SK-N-SH (cell line): ENCODE measurements around the gene IFNG-AS1. TPM values are rescaled to one million over a fixed set of nuclear protein-coding genes. Genes with fewer than 3 reads are reported as not detected.

ENCODE experiments used
- CTCF ChIA-PET: fragments of 300-600, 350-600 bp; formaldehyde crosslinking; extraction: SDS; loops from one replicate; lab custom pipeline; 2021; lab: Yijun Ruan, JAX
- POLR2A ChIA-PET: fragments of 350-600 bp; sonication (Branson Sonifier 250); formaldehyde crosslinking; extraction: SDS; loops from one replicate; lab custom pipeline; 2020; ENCODE audit warnings: antibody characterized with exemption, inconsistent platforms; lab: Yijun Ruan, JAX
- DNase-seq: peaks from one replicate; pipeline ENCODE4 v3.0.0; 2012
- H2AFZ ChIP-seq: fragments of 200-600 bp; sonication (generic); 2 replicates; pipeline ENCODE4 v1.8.1; 2016; ENCODE audit warnings: antibody characterized with exemption, mild to moderate bottlenecking, low read depth
- H3F3A ChIP-seq: fragments of 200-600 bp; sonication (generic); replicated peaks from 2 replicates; pipeline ENCODE3; 2016; ENCODE audit warnings: antibody characterized with exemption, mild to moderate bottlenecking; ENCODE audit not compliant: insufficient read depth
- H3K27ac ChIP-seq, 2 experiments: fragments of 200-500 bp in 1 of 2; fragments of 200-600 bp in 1 of 2; sonication (Bioruptor generic) in 1 of 2; sonication (generic), shearing (Covaris generic) in 1 of 2; 2 replicates each; pipeline versions ENCODE4 v1.5.1 to v1.6.1; 2014 to 2016; ENCODE audit warnings: low read depth in 2 of 2, inconsistent platforms in 1 of 2, low read length in 1 of 2, mild to moderate bottlenecking in 1 of 2, mixed read lengths in 1 of 2
- H3K27me3 ChIP-seq: fragments of 200-600 bp; sonication (generic), shearing (Covaris generic); 2 replicates; pipeline ENCODE4 v1.6.1; 2016; ENCODE audit warnings: mixed run types; ENCODE audit not compliant: insufficient read depth
- H3K36me3 ChIP-seq, 2 experiments: fragments of 200-500 bp in 1 of 2; fragments of 200-600 bp in 1 of 2; sonication (Bioruptor generic) in 1 of 2; sonication (generic) in 1 of 2; replicated peaks in 1 of 2; 2 replicates each; pipeline versions ENCODE3 to v1.5.1; 2014 to 2016; ENCODE audit warnings: low read length in 1 of 2, mild to moderate bottlenecking in 1 of 2; ENCODE audit not compliant: insufficient read depth in 2 of 2, control insufficient read depth in 1 of 2
- H3K4me1 ChIP-seq, 2 experiments: fragments of 200-500 bp in 1 of 2; fragments of 200-600 bp in 1 of 2; sonication (Bioruptor generic) in 1 of 2; sonication (generic), shearing (Covaris generic) in 1 of 2; 2 replicates each; pipeline versions ENCODE4 v1.5.1 to v1.6.1; 2014 to 2016; ENCODE audit warnings: low read depth in 1 of 2, low read length in 1 of 2, mixed run types in 1 of 2; ENCODE audit not compliant: insufficient read depth in 2 of 2, control insufficient read depth in 1 of 2
- H3K4me2 ChIP-seq: fragments of 200-600 bp; sonication (generic), shearing (Covaris generic); 2 replicates; pipeline ENCODE4 v1.6.1; 2017; ENCODE audit warnings: mixed run types
- H3K4me3 ChIP-seq, 2 experiments: fragments of 200-500 bp in 1 of 2; fragments of 200-600 bp in 1 of 2; sonication (Bioruptor generic) in 1 of 2; sonication (generic), shearing (Covaris generic) in 1 of 2; 2 replicates each; pipeline versions ENCODE4 v1.5.1 to v1.8.1; 2014 to 2016; ENCODE audit warnings: low read depth in 2 of 2, inconsistent platforms in 1 of 2, low read length in 1 of 2, mild to moderate bottlenecking in 1 of 2, mixed read lengths in 1 of 2, moderate library complexity in 1 of 2
- H3K79me2 ChIP-seq: fragments of 200-600 bp; sonication (generic); 2 replicates; pipeline ENCODE4 v1.8.1; 2017; ENCODE audit warnings: mild to moderate bottlenecking; ENCODE audit not compliant: insufficient read depth
- H3K9ac ChIP-seq: fragments of 200-600 bp; sonication (generic); 2 replicates; pipeline ENCODE4 v1.6.1; 2017; ENCODE audit warnings: mixed run types
- H3K9me2 ChIP-seq: fragments of 200-600 bp; sonication (generic); 2 replicates; pipeline ENCODE4 v1.6.1; 2017; ENCODE audit warnings: mixed run types
- H3K9me3 ChIP-seq: fragments of 200-600 bp; sonication (generic); 2 replicates; pipeline ENCODE4 v1.6.1; 2017; ENCODE audit warnings: mixed run types, mild to moderate bottlenecking, moderate library complexity
- H4K20me1 ChIP-seq: fragments of 200-600 bp; sonication (generic); 2 replicates; pipeline ENCODE4 v1.6.1; 2017; ENCODE audit warnings: mild to moderate bottlenecking, mixed run types; ENCODE audit not compliant: insufficient read depth
- ELF1 ChIP-seq: IDR thresholded peaks from 2 replicates; pipeline ENCODE4 v1.4.0; 2012
- FOXJ3 ChIP-seq: sonication (generic); formaldehyde crosslinking; IDR thresholded peaks from 2 replicates; pipeline ENCODE4 v1.5.1; 2020; ENCODE audit warnings: mild to moderate bottlenecking, missing genetic modification reagents
- FOXM1 ChIP-seq: IDR thresholded peaks from 2 replicates; pipeline ENCODE4 v1.4.0; 2012; ENCODE audit warnings: low read depth, mild to moderate bottlenecking
- GABPA ChIP-seq: IDR thresholded peaks from 2 replicates; pipeline ENCODE4 v1.4.0; 2012; ENCODE audit warnings: low read depth, mild to moderate bottlenecking
- JUND ChIP-seq: IDR thresholded peaks from 2 replicates; pipeline ENCODE4 v1.4.0; 2012
- NFIC ChIP-seq: IDR thresholded peaks from 2 replicates; pipeline ENCODE4 v1.4.0; 2012; ENCODE audit warnings: borderline replicate concordance
- POLR2AphosphoS5 ChIP-seq: IDR thresholded peaks from 2 replicates; pipeline ENCODE4 v1.6.1; 2012; ENCODE audit warnings: low read depth, low read length
- RAD21 ChIP-seq: IDR thresholded peaks from 2 replicates; pipeline ENCODE4 v1.6.1; 2012; ENCODE audit warnings: mild to moderate bottlenecking, low read length
- RCOR1 ChIP-seq: fragments of 150-350 bp; IDR thresholded peaks from 2 replicates; pipeline ENCODE4 v1.6.1; 2017; ENCODE audit warnings: antibody characterized with exemption, low read length
- SIN3A ChIP-seq: IDR thresholded peaks from 2 replicates; pipeline ENCODE4 v1.6.1; 2012; ENCODE audit warnings: low read depth, mild to moderate bottlenecking, low read length, moderate library complexity, borderline replicate concordance
- SMC3 ChIP-seq: IDR thresholded peaks from 2 replicates; pipeline ENCODE4 v1.6.1; 2012; ENCODE audit warnings: low read depth, low read length, improper control_type of control experiment
- TAF1 ChIP-seq: IDR thresholded peaks from 2 replicates; pipeline ENCODE4 v1.6.1; 2012; ENCODE audit warnings: low read depth, mild to moderate bottlenecking, low read length, moderate library complexity, borderline replicate concordance
- TCF12 ChIP-seq: IDR thresholded peaks from 2 replicates; pipeline ENCODE4 v1.4.0; 2012
- YY1 ChIP-seq: IDR thresholded peaks from 2 replicates; pipeline ENCODE4 v1.4.0; 2012; ENCODE audit warnings: low read depth, mild to moderate bottlenecking
- WGBS: methylation state at CpG from one replicate; pipeline ENCODE4 v1.1.6; 2017; ENCODE audit warnings: low lambda C conversion rate; 5-methylcytosine and 5-hydroxymethylcytosine counted together
- polyA plus RNA-seq, 3 experiments: library from polyadenylated mRNA; depleted of rRNA; stranded (reverse); fragments of >200 nt; gene quantifications; 2 replicates each; pipeline ENCODE4 v1.2.3, GENCODE V29; 2012
- TF ChIP-seq, protein P1 (sequence below): IDR thresholded peaks from 2 replicates; pipeline ENCODE4 v1.4.0; 2012; ENCODE audit warnings: low read depth, borderline replicate concordance
- TF ChIP-seq, protein P2 (sequence below): fragments of 150-350 bp; IDR thresholded peaks from 2 replicates; pipeline ENCODE4 v1.6.1; 2016; ENCODE audit warnings: mild to moderate bottlenecking, low read depth, low read length
- TF ChIP-seq, protein P3 (sequence below): IDR thresholded peaks from 2 replicates; pipeline ENCODE4 v1.4.0; 2012; ENCODE audit warnings: low read depth
- TF ChIP-seq, protein P4 (sequence below): IDR thresholded peaks from 2 replicates; pipeline ENCODE4 v1.6.1; 2012; ENCODE audit warnings: mild to moderate bottlenecking, low read depth, low read length, moderate library complexity
- TF ChIP-seq, protein P5 (sequence below): IDR thresholded peaks from 2 replicates; pipeline ENCODE4; 2012
- TF ChIP-seq, protein P6 (sequence below): fragments of 200-600 bp; sonication (generic); IDR thresholded peaks from 2 replicates; pipeline ENCODE4 v1.6.1; 2017; ENCODE audit warnings: antibody characterized with exemption, mild to moderate bottlenecking, moderate library complexity

IFNG-AS1 gene
- polyA plus RNA-seq, 1 of the 3 experiments (the other 2 are of a cell fraction), result not detected

DNA sequence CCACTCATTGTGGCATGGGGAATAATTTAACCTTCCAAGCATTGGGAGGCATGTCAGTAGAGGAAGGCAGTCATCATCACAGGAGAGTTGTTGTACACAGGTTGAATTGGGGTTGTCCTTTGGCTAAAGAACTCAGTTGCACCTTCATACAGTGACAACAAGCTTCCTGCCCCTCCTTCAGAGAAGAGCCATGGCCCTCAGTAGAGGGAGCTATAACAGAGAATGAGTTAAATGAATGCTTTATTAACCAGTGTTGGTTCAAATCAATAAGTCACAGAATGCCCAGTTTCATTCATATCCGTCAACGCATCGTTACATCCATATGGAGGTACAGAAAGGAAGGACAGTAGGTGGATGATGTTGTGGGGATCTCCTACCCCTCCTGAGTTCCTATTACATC lies 4.8 kb downstream of the IFNG-AS1 start:
- no peak for DNase-seq
- H3K27ac ChIP-seq, result no peak overlapping the region; a peak in 1 of 4 replicates
- H3K9me3 ChIP-seq, result no peaks in the 10 kb centered on the region
- H3K9ac ChIP-seq, result no peak overlapping the region
- no peaks in the 10 kb centered on the region for H3K79me2 ChIP-seq
- ChIA-PET CTCF (interaction anchor here (1.0 kb wide), 1 partner anchor 10 kb away, joined by 3 read pairs; no protein-coding TSS in a partner anchor), POLR2A (no interaction called here)
- H3K9me2 ChIP-seq, result no peaks in the 10 kb centered on the region
- no peaks in the 10 kb centered on the region for H4K20me1 ChIP-seq
- H2AFZ ChIP-seq, result no peak overlapping the region
- no peak overlapping the region for H3K4me3 ChIP-seq
- no peaks in the 10 kb centered on the region for H3K36me3 ChIP-seq
- 64% methylated on average over 3 of the region's 3 CpGs for WGBS
- H3K27me3 ChIP-seq, result no peaks in the 10 kb centered on the region
- no peak for TF ChIP-seq FOXM1
- TF ChIP-seq YY1, result no peak
- TF ChIP-seq TAF1, result no peak
- TF ChIP-seq JUND, result no peak
- TF ChIP-seq, protein P1, sequence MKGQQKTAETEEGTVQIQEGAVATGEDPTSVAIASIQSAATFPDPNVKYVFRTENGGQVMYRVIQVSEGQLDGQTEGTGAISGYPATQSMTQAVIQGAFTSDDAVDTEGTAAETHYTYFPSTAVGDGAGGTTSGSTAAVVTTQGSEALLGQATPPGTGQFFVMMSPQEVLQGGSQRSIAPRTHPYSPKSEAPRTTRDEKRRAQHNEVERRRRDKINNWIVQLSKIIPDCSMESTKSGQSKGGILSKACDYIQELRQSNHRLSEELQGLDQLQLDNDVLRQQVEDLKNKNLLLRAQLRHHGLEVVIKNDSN, result no peak
- no peak for TF ChIP-seq RAD21
- no peak for TF ChIP-seq ELF1
- no peak for TF ChIP-seq POLR2AphosphoS5
- no peak for TF ChIP-seq GABPA
- TF ChIP-seq SIN3A, result no peak
- TF ChIP-seq SMC3, result no peak
- TF ChIP-seq RCOR1, result no peak
- TF ChIP-seq, protein P2, sequence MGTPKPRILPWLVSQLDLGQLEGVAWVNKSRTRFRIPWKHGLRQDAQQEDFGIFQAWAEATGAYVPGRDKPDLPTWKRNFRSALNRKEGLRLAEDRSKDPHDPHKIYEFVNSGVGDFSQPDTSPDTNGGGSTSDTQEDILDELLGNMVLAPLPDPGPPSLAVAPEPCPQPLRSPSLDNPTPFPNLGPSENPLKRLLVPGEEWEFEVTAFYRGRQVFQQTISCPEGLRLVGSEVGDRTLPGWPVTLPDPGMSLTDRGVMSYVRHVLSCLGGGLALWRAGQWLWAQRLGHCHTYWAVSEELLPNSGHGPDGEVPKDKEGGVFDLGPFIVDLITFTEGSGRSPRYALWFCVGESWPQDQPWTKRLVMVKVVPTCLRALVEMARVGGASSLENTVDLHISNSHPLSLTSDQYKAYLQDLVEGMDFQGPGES, result no peak
- TF ChIP-seq, protein P3, sequence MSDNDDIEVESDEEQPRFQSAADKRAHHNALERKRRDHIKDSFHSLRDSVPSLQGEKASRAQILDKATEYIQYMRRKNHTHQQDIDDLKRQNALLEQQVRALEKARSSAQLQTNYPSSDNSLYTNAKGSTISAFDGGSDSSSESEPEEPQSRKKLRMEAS, result no peak
- TF ChIP-seq, protein P4, sequence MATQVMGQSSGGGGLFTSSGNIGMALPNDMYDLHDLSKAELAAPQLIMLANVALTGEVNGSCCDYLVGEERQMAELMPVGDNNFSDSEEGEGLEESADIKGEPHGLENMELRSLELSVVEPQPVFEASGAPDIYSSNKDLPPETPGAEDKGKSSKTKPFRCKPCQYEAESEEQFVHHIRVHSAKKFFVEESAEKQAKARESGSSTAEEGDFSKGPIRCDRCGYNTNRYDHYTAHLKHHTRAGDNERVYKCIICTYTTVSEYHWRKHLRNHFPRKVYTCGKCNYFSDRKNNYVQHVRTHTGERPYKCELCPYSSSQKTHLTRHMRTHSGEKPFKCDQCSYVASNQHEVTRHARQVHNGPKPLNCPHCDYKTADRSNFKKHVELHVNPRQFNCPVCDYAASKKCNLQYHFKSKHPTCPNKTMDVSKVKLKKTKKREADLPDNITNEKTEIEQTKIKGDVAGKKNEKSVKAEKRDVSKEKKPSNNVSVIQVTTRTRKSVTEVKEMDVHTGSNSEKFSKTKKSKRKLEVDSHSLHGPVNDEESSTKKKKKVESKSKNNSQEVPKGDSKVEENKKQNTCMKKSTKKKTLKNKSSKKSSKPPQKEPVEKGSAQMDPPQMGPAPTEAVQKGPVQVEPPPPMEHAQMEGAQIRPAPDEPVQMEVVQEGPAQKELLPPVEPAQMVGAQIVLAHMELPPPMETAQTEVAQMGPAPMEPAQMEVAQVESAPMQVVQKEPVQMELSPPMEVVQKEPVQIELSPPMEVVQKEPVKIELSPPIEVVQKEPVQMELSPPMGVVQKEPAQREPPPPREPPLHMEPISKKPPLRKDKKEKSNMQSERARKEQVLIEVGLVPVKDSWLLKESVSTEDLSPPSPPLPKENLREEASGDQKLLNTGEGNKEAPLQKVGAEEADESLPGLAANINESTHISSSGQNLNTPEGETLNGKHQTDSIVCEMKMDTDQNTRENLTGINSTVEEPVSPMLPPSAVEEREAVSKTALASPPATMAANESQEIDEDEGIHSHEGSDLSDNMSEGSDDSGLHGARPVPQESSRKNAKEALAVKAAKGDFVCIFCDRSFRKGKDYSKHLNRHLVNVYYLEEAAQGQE, result no peak
- TF ChIP-seq, protein P5, sequence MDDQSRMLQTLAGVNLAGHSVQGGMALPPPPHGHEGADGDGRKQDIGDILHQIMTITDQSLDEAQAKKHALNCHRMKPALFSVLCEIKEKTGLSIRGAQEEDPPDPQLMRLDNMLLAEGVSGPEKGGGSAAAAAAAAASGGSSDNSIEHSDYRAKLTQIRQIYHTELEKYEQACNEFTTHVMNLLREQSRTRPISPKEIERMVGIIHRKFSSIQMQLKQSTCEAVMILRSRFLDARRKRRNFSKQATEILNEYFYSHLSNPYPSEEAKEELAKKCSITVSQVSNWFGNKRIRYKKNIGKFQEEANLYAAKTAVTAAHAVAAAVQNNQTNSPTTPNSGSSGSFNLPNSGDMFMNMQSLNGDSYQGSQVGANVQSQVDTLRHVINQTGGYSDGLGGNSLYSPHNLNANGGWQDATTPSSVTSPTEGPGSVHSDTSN, result no peak
- no peak for TF ChIP-seq TCF12
- no peak for TF ChIP-seq NFIC
- no peak for TF ChIP-seq FOXJ3 (CRISPR knock-in tag)
- TF ChIP-seq, protein P6, sequence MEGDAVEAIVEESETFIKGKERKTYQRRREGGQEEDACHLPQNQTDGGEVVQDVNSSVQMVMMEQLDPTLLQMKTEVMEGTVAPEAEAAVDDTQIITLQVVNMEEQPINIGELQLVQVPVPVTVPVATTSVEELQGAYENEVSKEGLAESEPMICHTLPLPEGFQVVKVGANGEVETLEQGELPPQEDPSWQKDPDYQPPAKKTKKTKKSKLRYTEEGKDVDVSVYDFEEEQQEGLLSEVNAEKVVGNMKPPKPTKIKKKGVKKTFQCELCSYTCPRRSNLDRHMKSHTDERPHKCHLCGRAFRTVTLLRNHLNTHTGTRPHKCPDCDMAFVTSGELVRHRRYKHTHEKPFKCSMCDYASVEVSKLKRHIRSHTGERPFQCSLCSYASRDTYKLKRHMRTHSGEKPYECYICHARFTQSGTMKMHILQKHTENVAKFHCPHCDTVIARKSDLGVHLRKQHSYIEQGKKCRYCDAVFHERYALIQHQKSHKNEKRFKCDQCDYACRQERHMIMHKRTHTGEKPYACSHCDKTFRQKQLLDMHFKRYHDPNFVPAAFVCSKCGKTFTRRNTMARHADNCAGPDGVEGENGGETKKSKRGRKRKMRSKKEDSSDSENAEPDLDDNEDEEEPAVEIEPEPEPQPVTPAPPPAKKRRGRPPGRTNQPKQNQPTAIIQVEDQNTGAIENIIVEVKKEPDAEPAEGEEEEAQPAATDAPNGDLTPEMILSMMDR, result no peak
- no peak overlapping the region for H3K4me2 ChIP-seq
- no peaks in the 10 kb centered on the region for H3F3A ChIP-seq
- no peaks in the 10 kb centered on the region; a peak in 1 of 4 replicates for H3K4me1 ChIP-seq
